Brain microvascular endothelial cell (primary cell): ENCODE measurements around the gene DLGAP1.
A peak's percentile ranks its signal among the peaks of the same experiment; 100 is the strongest.

Source experiments
- DNase-seq: peaks from one replicate; pipeline ENCODE4 v3.0.0-alpha.2; 2020
- H3K27ac ChIP-seq: fragments of 250-450 bp; sonication (Bioruptor Pico); 2 replicates; pipeline ENCODE4 v1.5.1; 2020; ENCODE audit warnings: mild to moderate bottlenecking, moderate library complexity
- H3K27me3 ChIP-seq: fragments of 250-450 bp; sonication (Bioruptor Pico); replicated peaks from 2 replicates; pipeline ENCODE4 v1.5.1; 2020; ENCODE audit warnings: mild to moderate bottlenecking
- H3K36me3 ChIP-seq: fragments of 250-450 bp; sonication (Bioruptor Pico); replicated peaks from 2 replicates; pipeline ENCODE4 v1.5.1; 2020; ENCODE audit warnings: mild to moderate bottlenecking
- H3K4me3 ChIP-seq: 2 replicates; pipeline ENCODE4 v1.5.1; 2011; ENCODE audit warnings: low read depth, mild to moderate bottlenecking, control low read depth, low read length, moderate library complexity
- in situ Hi-C: cut with HindIII; loops from 2 replicates; pipeline ENCODE4 v1.10.0; 2017; ENCODE audit warnings: low sequenced_read_pairs, low pct_ligation_motif_present
- TF ChIP-seq, protein P1 (sequence below): IDR thresholded peaks from 2 replicates; pipeline ENCODE4 v1.5.1; 2011; ENCODE audit warnings: low read depth, mild to moderate bottlenecking, moderate library complexity, low read length, control low read depth, inconsistent platforms; ENCODE audit errors: missing control alignments

Gene DLGAP1

DNA sequence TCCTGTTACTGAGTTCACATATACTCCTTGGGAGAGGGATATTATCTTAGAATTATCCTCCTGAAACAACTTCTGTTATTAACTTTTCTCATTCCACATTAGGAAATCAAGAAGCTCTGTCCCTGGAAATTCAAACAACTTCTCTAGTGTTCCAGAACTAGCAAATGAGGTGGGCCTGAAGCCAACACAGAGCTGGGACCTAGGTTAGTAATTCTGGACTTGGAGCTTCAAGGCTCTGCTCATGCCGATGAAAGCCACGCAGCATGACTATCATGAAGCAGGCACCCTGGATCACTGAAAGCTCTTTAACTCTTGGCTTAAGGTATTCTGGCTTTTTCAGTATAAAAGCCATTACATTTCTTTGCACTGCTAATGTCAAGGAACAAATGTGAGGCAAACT lies 762.4 kb downstream of the DLGAP1 start:
- no peak overlapping the region for H3K4me3 ChIP-seq
- no peak overlapping the region for H3K27ac ChIP-seq
- no peak for DNase-seq
- no peaks in the 10 kb centered on the region for H3K36me3 ChIP-seq
- no peaks in the 10 kb centered on the region for H3K27me3 ChIP-seq
- in situ Hi-C loops: no loop called here
- TF ChIP-seq, protein P1, sequence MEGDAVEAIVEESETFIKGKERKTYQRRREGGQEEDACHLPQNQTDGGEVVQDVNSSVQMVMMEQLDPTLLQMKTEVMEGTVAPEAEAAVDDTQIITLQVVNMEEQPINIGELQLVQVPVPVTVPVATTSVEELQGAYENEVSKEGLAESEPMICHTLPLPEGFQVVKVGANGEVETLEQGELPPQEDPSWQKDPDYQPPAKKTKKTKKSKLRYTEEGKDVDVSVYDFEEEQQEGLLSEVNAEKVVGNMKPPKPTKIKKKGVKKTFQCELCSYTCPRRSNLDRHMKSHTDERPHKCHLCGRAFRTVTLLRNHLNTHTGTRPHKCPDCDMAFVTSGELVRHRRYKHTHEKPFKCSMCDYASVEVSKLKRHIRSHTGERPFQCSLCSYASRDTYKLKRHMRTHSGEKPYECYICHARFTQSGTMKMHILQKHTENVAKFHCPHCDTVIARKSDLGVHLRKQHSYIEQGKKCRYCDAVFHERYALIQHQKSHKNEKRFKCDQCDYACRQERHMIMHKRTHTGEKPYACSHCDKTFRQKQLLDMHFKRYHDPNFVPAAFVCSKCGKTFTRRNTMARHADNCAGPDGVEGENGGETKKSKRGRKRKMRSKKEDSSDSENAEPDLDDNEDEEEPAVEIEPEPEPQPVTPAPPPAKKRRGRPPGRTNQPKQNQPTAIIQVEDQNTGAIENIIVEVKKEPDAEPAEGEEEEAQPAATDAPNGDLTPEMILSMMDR: no peak

DNA sequence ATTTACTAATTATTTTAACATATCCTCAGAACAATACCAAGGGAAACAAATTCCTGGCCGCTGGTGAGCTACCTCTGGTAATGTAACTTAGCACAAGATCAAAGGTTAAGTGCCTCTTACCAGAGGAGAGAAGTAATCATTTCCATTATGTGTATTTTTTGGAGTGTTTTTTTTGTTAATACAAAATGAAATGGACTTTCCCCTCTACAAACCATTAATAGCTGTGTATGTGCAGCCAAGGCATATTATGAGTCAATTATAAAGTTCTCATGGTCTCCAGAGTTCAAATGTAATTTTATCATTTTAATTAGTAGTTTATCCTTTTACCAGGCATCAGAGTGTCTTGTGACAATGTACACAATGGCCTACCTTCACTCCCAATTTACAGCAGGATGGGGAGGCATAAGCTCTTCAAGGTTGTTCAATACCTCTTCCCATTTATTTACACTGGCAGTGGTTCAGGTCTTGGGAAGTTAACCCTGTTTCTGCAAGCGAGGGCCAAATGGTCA lies 762.9 kb downstream of the DLGAP1 start:
- in situ Hi-C loops: no loop called here
- H3K27me3 ChIP-seq: no peaks in the 10 kb centered on the region
- DNase-seq: no peak
- H3K27ac ChIP-seq: no peak overlapping the region
- no peaks in the 10 kb centered on the region for H3K36me3 ChIP-seq
- no peak overlapping the region for H3K4me3 ChIP-seq
- TF ChIP-seq, protein P1: no peak

DNA sequence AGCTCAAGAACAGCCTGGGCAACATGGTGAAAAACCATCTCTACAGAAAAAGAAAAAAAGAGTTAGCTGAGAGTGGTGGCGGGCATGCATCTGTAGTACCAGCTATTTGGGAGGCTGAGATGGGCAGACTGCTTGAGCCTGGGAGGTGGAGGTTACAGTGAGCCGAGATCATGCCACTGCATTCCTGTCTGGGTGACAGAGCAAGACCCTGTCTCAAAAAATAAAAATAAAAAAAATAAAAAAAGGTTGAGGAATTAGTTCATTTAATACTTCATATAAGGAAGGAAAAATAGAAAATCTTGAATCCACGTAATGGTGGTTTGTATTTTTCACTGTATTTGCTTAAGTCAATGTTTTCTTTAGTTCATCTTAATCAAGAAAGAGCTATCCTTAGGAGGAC lies 763.4 kb downstream of the DLGAP1 start:
- no peaks in the 10 kb centered on the region for H3K27me3 ChIP-seq
- no peak for DNase-seq
- TF ChIP-seq, protein P1: no peak
- no peak overlapping the region for H3K27ac ChIP-seq
- in situ Hi-C loops: no loop called here
- no peaks in the 10 kb centered on the region for H3K36me3 ChIP-seq
- no peak overlapping the region for H3K4me3 ChIP-seq

DNA sequence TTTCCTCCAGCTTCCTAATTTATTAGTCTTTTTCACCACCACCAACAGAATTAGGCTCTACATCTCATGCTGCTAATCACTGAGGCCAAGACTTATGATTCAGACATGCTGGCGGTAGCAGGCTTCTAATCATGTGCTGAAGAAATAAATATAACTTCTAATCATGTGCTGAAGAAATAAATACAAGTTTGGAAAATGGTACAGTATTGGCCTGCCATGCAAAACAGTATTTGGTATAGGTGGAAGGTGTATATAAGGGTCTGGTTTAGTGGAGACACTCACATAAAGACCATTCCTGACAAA lies 764.4 kb downstream of the DLGAP1 start:
- DNase-seq: no peak
- Histone ChIP-seq H3K27me3 (no peaks in the 10 kb centered on the region), H3K27ac (no peak overlapping the region), H3K36me3 (no peaks in the 10 kb centered on the region), H3K4me3 (no peak overlapping the region)
- TF ChIP-seq, protein P1: no peak
- in situ Hi-C loops: no loop called here

DNA sequence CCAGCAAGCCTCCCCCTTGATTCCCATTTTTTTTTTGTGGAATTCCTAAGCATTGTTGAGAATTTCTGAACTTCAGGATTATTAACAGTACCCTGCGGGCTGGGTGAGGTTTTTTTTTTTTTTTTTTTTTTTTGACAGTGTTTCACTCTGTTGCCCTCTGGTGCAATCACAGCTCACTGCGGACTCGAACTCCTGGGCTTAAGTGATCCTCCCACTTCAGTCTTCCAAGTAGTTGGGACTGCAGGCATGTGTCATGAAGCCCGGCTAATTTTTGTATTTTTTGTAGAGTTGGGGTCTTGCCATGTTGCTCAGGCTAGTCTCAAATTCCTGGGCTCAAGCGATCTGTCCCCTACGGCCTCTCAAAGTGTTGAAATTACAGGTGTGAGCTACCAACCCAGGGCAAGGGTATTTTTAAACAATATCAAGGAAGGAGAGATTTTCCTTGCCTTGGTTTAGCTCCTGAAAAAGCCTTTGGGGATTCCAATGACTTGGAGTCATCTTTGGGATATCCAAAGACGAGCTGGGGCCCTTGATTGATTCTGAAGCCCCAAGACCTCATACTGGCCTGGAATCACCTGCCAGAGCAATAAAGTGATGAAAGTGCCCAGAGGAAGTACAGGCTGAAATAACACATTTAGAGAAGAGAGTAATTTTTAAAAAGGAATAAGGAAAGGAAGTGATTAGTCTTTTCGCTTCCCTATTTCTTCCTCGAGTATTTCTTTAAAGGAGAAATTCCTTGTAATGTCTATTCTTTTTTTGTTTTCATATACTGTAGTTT lies 764.9 kb downstream of the DLGAP1 start:
- TF ChIP-seq, protein P1: no peak
- Histone ChIP-seq H3K4me3 (no peak overlapping the region), H3K27ac (no peak overlapping the region), H3K36me3 (no peaks in the 10 kb centered on the region), H3K27me3 (no peaks in the 10 kb centered on the region)
- in situ Hi-C loops: no loop called here
- no peak for DNase-seq

DNA sequence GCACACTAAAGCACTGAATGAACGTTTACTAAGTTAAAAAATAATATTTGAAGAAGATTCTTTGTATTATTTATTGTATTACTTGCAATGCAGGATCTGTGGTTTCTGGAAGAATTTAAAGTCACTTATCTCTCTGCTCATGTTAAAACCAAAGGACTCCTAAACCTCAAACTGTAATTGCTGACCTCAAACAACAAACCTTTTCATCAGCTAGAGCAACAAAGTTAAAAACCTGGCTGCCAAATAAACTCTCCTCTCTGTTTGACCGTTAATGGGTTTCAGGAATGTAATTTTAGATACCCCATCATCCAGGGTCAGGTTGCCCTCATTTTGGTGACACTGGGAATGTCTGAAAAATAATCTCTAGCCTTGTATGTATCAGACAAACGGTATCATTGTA lies 766.0 kb downstream of the DLGAP1 start:
- Histone ChIP-seq H3K4me3 (no peak overlapping the region), H3K27ac (peak overlapping the region; percentile 36), H3K27me3 (no peaks in the 10 kb centered on the region), H3K36me3 (no peaks in the 10 kb centered on the region)
- TF ChIP-seq, protein P1: no peak
- no peak for DNase-seq
- in situ Hi-C loops: no loop called here
